GM19372 (cell line): ENCODE results near the gene HPD.
"Not testable (repeated sequence)": the region's sequence is repeated elsewhere in the genome, so short reads cannot be mapped to it uniquely, and the experiment has no call there.

Source experiments
- ATAC-seq: cut with Tn5 transposase; IDR thresholded peaks from one replicate; pipeline ENCODE4 v1.9.1; 2021; ENCODE audit warnings: mild to moderate bottlenecking, low read depth, moderate library complexity; ENCODE audit not compliant: unreplicated experiment

The HPD gene

DNA sequence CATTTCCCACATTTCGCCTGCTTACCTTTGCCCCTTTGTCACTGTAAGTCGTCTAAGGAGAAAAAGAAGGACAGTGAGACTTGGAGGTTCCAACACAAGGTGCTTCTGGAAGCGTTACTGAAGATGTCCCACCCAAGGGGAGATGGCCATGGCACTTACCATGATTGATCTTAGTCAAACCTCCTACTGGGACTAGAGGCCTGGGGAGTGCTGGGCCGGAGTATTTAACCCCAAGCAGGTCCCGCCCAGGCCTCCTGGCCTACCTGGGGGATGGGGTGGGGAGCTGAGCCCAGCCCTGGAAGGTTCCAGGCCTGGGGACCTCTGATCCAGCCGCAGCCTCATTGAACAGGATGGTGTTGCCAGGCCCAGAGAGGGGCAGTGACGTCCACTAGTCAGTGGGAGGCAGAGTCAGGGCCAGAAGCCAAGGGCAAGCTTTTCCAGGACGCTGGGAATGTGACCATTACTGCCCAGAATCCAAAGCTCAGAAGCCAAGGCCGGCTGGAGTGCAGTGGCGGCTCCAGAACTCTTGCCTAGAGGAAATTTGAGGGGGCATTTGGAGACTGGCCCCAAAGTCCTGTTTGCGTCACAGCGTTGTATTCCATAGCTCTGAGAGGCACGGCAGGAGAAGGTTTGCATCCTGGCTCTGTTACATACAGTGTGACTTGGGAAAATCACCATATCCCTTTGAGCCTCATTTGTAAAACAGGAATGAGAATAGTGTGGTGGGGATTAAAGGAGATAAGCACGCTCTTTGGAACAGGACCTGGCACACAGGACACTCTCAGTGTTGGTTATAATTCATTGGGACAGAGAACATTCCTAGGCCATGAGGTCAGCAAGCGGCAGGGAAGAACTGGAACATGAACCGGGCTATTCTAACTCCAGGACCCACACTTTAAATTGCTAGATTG lies at the start of gene HPD:
TSS of gene HPD (minus strand) at position 198 of the 911 bp plus-strand sequence. CDS start at position 162, 36 bp downstream.
- ATAC-seq: no peak

- no peak for ATAC-seq
Observed at GRCh38 chr12:121905746-121906145, 47.1 kb upstream of the HPD start.

DNA sequence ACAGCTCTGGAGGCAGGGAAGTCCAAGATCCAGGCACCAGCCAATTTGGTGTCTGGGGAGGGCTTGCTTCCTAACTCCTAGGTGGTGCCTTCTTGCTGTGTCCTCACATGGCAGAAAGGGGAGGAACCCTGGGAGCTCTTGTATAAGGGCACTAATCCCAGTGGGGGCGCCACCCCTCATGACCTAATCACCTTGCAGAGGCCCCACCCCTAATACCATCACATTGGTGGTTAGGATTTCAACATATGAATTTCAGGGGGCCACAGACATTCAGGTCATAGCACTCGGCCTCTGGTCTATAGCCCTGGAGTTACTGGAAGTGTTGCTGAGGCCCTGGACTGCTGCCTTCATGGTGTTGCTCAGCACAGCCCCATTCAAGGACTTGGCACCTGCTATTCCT lies 44.5 kb upstream of the HPD start:
- ATAC-seq: no peak

DNA sequence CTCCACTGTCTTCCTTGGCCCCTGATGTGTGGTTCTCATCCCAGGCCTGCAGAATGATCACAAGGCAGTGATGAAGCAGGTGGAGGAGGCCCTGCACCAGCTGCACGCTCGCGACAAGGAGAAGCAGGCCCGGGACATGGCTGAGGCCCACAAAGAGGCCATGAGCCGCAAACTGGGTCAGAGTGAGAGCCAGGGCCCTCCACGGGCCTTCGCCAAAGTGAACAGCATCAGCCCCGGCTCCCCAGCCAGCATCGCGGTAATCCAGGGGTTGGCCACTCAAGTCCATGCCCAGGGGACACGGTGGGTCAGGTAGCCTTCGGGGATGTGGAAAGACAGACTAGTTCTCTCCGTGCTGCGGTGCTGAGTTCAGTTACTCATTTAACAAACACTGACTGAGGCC lies 40.9 kb upstream of the HPD start:
- ATAC-seq: no peak

DNA sequence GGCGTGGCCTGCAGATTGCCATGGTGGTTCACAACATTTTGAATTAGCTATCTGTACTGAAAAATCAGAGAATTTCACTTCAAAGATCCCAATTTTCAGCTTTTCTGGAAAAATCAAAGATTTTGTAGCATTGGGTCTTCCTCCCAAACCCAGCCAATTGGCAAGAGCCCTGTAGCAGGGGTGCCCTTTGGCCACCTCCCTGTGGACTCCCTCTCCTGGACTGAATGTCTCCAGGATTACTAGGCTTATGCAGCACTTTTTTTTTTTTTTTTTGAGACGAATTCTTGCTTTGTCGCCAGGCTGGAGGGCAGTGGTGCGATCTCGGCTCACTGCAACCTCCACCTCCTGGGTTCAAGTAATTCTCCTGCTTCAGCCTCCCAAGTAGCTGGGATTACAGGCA lies 39.6 kb upstream of the HPD start:
- no peak for ATAC-seq

GRCh38 chr12:121894633-121895032 lies 36.0 kb upstream of the HPD start:
- ATAC-seq: no peak

GRCh38 chr12:121893961-121894460 lies 35.4 kb upstream of the HPD start:
- no peak for ATAC-seq

- no peak for ATAC-seq
Observed at GRCh38 chr12:121892673-121893561, 34.3 kb upstream of the HPD start.

DNA sequence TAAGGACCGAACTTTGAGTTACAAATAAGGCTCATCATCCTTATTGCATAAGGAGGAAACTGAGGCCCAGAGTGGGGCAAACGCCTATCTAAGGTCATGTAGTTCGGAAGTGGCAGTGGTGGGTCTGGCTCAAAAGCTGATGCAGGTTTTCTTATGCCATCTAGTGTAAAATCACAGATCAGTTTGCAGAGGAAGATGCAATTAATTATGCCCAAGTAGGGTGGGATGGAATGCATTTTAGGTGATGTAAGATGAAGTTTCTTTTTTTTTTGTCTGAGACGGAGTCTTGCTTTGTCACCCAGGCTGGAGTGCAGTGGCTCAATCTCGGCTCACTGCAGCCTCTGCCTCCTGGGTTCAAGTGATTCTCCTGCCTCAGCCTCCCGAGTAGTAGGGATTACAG lies 31.0 kb upstream of the HPD start:
- not testable (repeated sequence) for ATAC-seq

- ATAC-seq: no peak
Observed at GRCh38 chr12:121889274-121889624, 30.6 kb upstream of the HPD start.

DNA sequence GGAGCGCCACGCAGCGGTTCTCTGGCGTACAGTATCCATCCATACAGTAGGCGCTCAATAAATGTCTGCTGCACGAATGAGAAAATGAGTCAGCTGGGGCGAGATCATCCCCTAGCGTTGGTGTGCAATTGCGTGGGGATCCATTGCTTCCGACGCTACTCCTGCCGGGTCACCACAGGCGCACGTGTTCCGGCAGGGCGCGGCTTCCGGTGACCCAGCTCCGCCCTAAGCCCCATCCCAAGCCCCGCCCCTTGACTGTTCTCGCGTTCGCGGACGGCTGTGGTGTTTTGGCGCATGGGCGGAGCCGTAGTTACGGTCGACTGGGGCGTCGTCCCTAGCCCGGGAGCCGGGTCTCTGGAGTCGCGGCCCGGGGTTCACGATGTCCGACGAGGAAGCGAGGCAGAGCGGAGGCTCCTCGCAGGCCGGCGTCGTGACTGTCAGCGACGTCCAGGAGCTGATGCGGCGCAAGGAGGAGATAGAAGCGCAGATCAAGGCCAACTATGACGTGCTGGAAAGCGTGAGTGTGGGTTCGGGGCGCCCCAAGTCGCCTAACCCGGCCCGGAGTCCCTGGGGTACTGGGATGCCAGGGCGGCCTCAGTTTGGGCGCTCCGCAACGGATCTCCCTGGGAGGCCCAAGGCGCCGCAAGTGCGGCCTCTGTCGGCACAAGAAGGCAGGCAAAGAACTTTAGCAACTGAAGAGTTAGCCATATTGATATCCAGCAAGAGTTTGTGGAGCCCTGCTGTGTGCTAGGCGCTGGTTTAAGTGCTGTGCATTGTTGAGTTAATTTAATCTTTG lies 30.0 kb upstream of the HPD start, which contains the start of gene PSMD9:
TSS of gene PSMD9 (plus strand) at position 313 of the 796 bp plus-strand sequence. CDS start at position 380, 67 bp downstream.
- peak; percentile 89 for ATAC-seq

GRCh38 chr12:121888083-121888477 lies 29.4 kb upstream of the HPD start:
- no peak for ATAC-seq

GRCh38 chr12:121885129-121885528 lies 26.5 kb upstream of the HPD start:
- ATAC-seq: not testable (repeated sequence)

GRCh38 chr12:121883315-121883660 lies 24.6 kb upstream of the HPD start:
- no peak for ATAC-seq

DNA sequence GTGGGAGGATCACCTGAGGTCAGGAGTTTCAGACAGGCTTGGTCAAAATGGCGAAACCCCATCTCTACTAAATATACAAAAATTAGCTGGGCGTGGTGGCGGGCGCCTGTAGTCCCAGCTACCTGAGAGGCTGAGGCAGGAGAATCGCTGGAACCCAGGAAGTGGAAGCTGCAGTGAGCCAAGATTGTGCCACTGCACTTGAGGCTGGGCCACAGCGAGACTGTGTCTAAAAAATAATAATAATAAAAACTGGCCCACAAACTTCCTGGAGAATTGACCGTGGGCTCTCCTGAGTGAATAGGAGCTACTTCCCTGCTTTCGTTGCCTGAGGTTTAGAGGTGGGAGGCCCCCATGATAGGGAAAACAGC lies 17.4 kb upstream of the HPD start:
- not testable (repeated sequence) for ATAC-seq

DNA sequence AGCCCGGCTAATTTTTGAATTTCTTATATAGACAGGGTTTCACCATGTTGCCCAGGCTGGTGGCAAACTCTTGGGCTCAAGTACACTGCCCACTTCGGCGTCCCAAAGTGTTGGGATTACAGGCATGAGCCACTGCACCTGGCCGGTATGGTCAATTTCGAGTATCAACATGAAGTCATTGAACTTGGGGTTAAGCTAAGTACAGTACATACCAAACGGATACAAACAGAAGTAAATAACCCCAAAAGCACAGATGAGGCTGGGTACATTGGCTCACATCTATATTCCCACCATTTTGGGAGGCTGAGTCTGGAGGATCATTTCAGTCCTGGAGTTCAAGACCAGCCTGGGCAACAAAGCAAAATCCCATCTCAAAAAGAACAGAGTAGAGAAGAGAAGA lies 16.9 kb upstream of the HPD start:
- no peak for ATAC-seq

DNA sequence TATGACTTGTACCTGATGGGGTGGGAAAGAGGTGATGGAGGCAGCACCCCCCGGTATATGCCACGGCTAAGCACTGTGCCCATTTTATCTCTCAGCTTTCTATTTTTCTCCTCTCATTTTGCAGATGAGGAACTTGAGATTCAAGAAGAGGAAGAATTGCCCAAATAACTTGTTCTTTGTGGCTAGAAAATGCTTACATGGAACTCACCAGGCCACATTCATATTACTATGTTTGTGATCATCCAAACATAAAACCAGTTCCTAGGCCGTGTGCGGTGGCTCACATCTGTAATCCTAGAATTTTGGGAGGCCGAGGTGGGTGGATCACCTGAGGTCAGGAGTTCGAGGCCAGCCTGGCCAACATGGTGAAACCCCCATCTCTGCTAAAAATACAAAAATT lies 15.4 kb upstream of the HPD start:
- ATAC-seq: no peak

- no peak for ATAC-seq
Observed at GRCh38 chr12:121873216-121873569, 14.5 kb upstream of the HPD start.

GRCh38 chr12:121872546-121873215 lies 14.0 kb upstream of the HPD start:
- ATAC-seq: no peak

- ATAC-seq: no peak
Observed at GRCh38 chr12:121871467-121871866, 12.8 kb upstream of the HPD start.
